Measurements from ENCODE around the gene ARHGAP22.
"Not testable (repeated sequence)": the region's sequence is repeated elsewhere in the genome, so short reads cannot be mapped to it uniquely, and the experiment has no call there.

Gene ARHGAP22

GRCh38 chr10:48604991-48605508 is at the start of gene ARHGAP22:
Gene ARHGAP22 (minus strand): TSS chr10:48605073. CDS start chr10:48604796, 277 bp downstream.
- TF ChIP-seq JUND (IDR thresholded peaks at IDR 0.05; ENCODE audit: low read depth): no peak
- peak; percentile 21 to 52 for DNase-seq (ENCODE audit: low read depth in 1 of 2, low spot score in 1 of 2)
- in situ Hi-C loops (cut with HindIII; ENCODE audit: low pct_unique_long_range_greater_than_20kb, low sequenced_read_pairs): no loop called here

- DNase-seq (ENCODE audit: low read depth in 1 of 2, low spot score in 1 of 2): no peak
- in situ Hi-C loops (cut with HindIII; ENCODE audit: low pct_unique_long_range_greater_than_20kb, low sequenced_read_pairs): no loop called here
- TF ChIP-seq JUND (IDR thresholded peaks at IDR 0.05; ENCODE audit: low read depth): no peak
Observed at GRCh38 chr10:48653944-48654698, 49.2 kb upstream of the ARHGAP22 start.

- in situ Hi-C loops (cut with HindIII; ENCODE audit: low pct_unique_long_range_greater_than_20kb, low sequenced_read_pairs): no loop called here
- no peak for TF ChIP-seq JUND (IDR thresholded peaks at IDR 0.05; ENCODE audit: low read depth)
- DNase-seq (ENCODE audit: low read depth in 1 of 2, low spot score in 1 of 2): no peak
Observed at GRCh38 chr10:48653347-48653746, 48.5 kb upstream of the ARHGAP22 start.

- in situ Hi-C loops (cut with HindIII; ENCODE audit: low pct_unique_long_range_greater_than_20kb, low sequenced_read_pairs): no loop called here
- TF ChIP-seq JUND (IDR thresholded peaks at IDR 0.05; ENCODE audit: low read depth): no peak
- no peak for DNase-seq (ENCODE audit: low read depth in 1 of 2, low spot score in 1 of 2)
Observed at GRCh38 chr10:48652344-48652743, 47.5 kb upstream of the ARHGAP22 start.

- TF ChIP-seq JUND (IDR thresholded peaks at IDR 0.05; ENCODE audit: low read depth): no peak
- DNase-seq (ENCODE audit: low read depth in 1 of 2, low spot score in 1 of 2): no peak
- in situ Hi-C loops (cut with HindIII; ENCODE audit: low pct_unique_long_range_greater_than_20kb, low sequenced_read_pairs): no loop called here
Observed at GRCh38 chr10:48651839-48652238, 47.0 kb upstream of the ARHGAP22 start.

GRCh38 chr10:48651293-48651692 is 46.4 kb upstream of the ARHGAP22 start:
- in situ Hi-C loops (cut with HindIII; ENCODE audit: low pct_unique_long_range_greater_than_20kb, low sequenced_read_pairs): no loop called here
- TF ChIP-seq JUND (IDR thresholded peaks at IDR 0.05; ENCODE audit: low read depth): no peak
- no peak for DNase-seq (ENCODE audit: low read depth in 1 of 2, low spot score in 1 of 2)

GRCh38 chr10:48649349-48649944 is 44.6 kb upstream of the ARHGAP22 start:
- DNase-seq (ENCODE audit: low read depth in 1 of 2, low spot score in 1 of 2): peak in 1 of 2 experiments; percentile 32
- no peak for TF ChIP-seq JUND (IDR thresholded peaks at IDR 0.05; ENCODE audit: low read depth)
- in situ Hi-C loops (cut with HindIII; ENCODE audit: low pct_unique_long_range_greater_than_20kb, low sequenced_read_pairs): no loop called here

GRCh38 chr10:48648172-48648942 is 43.5 kb upstream of the ARHGAP22 start:
- in situ Hi-C loops (cut with HindIII; ENCODE audit: low pct_unique_long_range_greater_than_20kb, low sequenced_read_pairs): no loop called here
- no peak for DNase-seq (ENCODE audit: low read depth in 1 of 2, low spot score in 1 of 2)
- no peak for TF ChIP-seq JUND (IDR thresholded peaks at IDR 0.05; ENCODE audit: low read depth)

- in situ Hi-C loops (cut with HindIII; ENCODE audit: low pct_unique_long_range_greater_than_20kb, low sequenced_read_pairs); DNase-seq (ENCODE audit: low read depth in 1 of 2, low spot score in 1 of 2): not testable (repeated sequence)
Observed at GRCh38 chr10:48647073-48647472, 42.2 kb upstream of the ARHGAP22 start.

GRCh38 chr10:48645600-48645999 is 40.7 kb upstream of the ARHGAP22 start:
- DNase-seq (ENCODE audit: low read depth in 1 of 2, low spot score in 1 of 2): no peak
- TF ChIP-seq JUND (IDR thresholded peaks at IDR 0.05; ENCODE audit: low read depth): no peak
- in situ Hi-C loops (cut with HindIII; ENCODE audit: low pct_unique_long_range_greater_than_20kb, low sequenced_read_pairs): no loop called here

- DNase-seq (ENCODE audit: low read depth in 1 of 2, low spot score in 1 of 2); in situ Hi-C loops (cut with HindIII; ENCODE audit: low pct_unique_long_range_greater_than_20kb, low sequenced_read_pairs): not testable (repeated sequence)
Observed at GRCh38 chr10:48641099-48641690, 36.3 kb upstream of the ARHGAP22 start.

GRCh38 chr10:48640326-48640725 is 35.5 kb upstream of the ARHGAP22 start:
- in situ Hi-C loops (cut with HindIII; ENCODE audit: low pct_unique_long_range_greater_than_20kb, low sequenced_read_pairs): no loop called here
- no peak for DNase-seq (ENCODE audit: low read depth in 1 of 2, low spot score in 1 of 2)
- no peak for TF ChIP-seq JUND (IDR thresholded peaks at IDR 0.05; ENCODE audit: low read depth)
